Fibroblast of pulmonary artery (primary cell): ENCODE results near the gene NOL8.

ENCODE experiments used
- DNase-seq: peaks from one replicate; pipeline ENCODE4 v3.0.0-alpha.2; 2010; ENCODE audit warnings: low read depth
- H3K4me3 ChIP-seq: replicated peaks from 2 replicates; pipeline ENCODE4 v1.5.1; 2011; ENCODE audit warnings: low read depth, mild to moderate bottlenecking, control low read depth, low read length, moderate library complexity
- TF ChIP-seq, protein P1 (sequence below): IDR thresholded peaks from 2 replicates; pipeline ENCODE4 v1.5.1; 2011; ENCODE audit warnings: mild to moderate bottlenecking, control low read depth, low read length, inconsistent platforms; ENCODE audit errors: missing control alignments

NOL8 gene

GRCh38 chr9:92315456-92315855 is 9.7 kb downstream of the NOL8 start:
- TF ChIP-seq, protein P1, sequence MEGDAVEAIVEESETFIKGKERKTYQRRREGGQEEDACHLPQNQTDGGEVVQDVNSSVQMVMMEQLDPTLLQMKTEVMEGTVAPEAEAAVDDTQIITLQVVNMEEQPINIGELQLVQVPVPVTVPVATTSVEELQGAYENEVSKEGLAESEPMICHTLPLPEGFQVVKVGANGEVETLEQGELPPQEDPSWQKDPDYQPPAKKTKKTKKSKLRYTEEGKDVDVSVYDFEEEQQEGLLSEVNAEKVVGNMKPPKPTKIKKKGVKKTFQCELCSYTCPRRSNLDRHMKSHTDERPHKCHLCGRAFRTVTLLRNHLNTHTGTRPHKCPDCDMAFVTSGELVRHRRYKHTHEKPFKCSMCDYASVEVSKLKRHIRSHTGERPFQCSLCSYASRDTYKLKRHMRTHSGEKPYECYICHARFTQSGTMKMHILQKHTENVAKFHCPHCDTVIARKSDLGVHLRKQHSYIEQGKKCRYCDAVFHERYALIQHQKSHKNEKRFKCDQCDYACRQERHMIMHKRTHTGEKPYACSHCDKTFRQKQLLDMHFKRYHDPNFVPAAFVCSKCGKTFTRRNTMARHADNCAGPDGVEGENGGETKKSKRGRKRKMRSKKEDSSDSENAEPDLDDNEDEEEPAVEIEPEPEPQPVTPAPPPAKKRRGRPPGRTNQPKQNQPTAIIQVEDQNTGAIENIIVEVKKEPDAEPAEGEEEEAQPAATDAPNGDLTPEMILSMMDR: no peak
- no peak overlapping the region for H3K4me3 ChIP-seq
- no peak for DNase-seq

- no peak for DNase-seq
- H3K4me3 ChIP-seq: no peak overlapping the region
- TF ChIP-seq, protein P1: no peak
Measured at GRCh38 chr9:92313624-92314012, 11.5 kb downstream of the NOL8 start.

DNA sequence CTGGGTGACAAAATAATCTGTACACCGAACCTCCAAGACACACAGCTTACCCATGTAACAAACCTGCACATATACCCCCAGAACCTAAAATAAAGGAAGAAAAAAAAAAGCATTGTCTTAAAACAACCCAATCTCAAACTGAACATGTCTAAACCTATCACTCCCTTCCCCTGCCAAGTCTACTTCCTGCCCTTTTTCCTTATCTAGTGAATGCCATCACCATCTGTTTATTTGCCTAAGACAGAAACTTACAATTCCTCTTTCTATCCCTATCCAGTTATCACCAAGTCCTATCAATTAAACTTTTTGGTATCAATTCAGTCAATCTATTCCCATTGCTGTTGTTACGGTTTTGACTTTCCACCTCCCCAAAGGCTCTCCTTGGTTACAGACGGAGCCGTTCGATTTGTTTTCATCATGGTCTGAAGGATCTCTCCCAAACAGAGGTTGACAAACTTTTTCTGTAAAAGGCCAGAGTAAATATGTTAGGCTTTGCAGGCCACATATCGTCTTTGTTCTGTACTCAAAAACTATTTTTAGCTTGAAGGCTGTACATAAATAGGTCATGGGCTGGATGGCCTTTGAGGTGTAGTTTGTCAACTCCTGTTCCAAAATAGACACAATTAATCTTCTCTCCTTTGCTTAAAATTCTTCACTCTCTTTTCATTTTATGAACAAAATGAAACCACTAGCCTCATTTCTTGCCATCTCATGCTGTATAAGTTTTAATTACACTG is 12.1 kb downstream of the NOL8 start:
- DNase-seq: no peak
- H3K4me3 ChIP-seq: no peak overlapping the region
- TF ChIP-seq, protein P1: no peak

- TF ChIP-seq, protein P1: no peak
- DNase-seq: no peak
- no peak overlapping the region for H3K4me3 ChIP-seq
Measured at GRCh38 chr9:92310562-92310961, 14.6 kb downstream of the NOL8 start.

GRCh38 chr9:92308893-92309292 is 16.3 kb downstream of the NOL8 start:
- H3K4me3 ChIP-seq: no peak overlapping the region
- DNase-seq: peak; percentile 64
- TF ChIP-seq, protein P1: no peak

DNA sequence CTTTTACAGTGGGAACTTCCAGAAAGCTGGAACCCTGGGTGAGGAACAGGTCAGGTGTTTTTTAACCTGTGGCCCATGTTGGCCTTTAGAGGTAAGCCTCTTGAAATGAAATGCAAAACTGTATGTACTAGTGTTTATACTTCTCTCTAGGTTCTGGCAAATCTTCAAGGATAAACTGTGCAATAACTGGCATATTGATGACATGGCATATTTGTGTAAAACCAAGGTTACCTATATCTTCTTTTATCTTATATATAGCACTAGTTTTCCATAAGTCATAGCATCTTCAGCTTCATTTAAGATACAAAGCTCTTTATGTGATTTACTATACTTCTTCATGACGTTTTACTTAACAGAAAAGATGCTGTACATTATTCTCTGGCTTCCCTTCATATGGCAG is 24.2 kb downstream of the NOL8 start:
- DNase-seq: no peak
- TF ChIP-seq, protein P1: no peak
- no peak overlapping the region for H3K4me3 ChIP-seq

- H3K4me3 ChIP-seq: no peak overlapping the region
- no peak for DNase-seq
- TF ChIP-seq, protein P1: no peak
Measured at GRCh38 chr9:92299116-92299515, 26.0 kb downstream of the NOL8 start.
